Spleen (tissue), 7 donors: ENCODE measurements around the gene CMTM6.

ENCODE experiments used
- CTCF ChIP-seq, 11 experiments: fragments of 200-600 bp in 7 of 11; fragments of 450-650 bp in 4 of 11; sonication (generic) in 4 of 11; IDR thresholded peaks in 8 of 11; conservative IDR thresholded peaks in 3 of 11; 1 replicate in 7 of 11; 2 replicates in 4 of 11; pipeline versions ENCODE4 v1.4.0 to v1.8.0; 2016 to 2021; ENCODE audit warnings: antibody characterized with exemption in 11 of 11, inconsistent platforms in 4 of 11, mild to moderate bottlenecking in 1 of 11
- POLR2A ChIP-seq, 3 donors: fragments of 450-650 bp; IDR thresholded peaks; one replicate each; pipeline ENCODE4 v1.5.1; 2017; ENCODE audit warnings: antibody characterized with exemption in 3 of 3, mild to moderate bottlenecking in 1 of 3
- POLR2AphosphoS5 ChIP-seq, 3 donors: sonication (generic); formaldehyde crosslinking; IDR thresholded peaks; one replicate each; pipeline ENCODE4 v1.5.1; 2017; ENCODE audit warnings: antibody characterized with exemption in 3 of 3
- donor health status: DM: no; HTN: no; CAD: no; lungs with moderate emphysema.
- donor health status: DM: no; HTN: no; CAD: no.
- donor health status: DM: no; HTN: no; CAD: no.

DNA sequence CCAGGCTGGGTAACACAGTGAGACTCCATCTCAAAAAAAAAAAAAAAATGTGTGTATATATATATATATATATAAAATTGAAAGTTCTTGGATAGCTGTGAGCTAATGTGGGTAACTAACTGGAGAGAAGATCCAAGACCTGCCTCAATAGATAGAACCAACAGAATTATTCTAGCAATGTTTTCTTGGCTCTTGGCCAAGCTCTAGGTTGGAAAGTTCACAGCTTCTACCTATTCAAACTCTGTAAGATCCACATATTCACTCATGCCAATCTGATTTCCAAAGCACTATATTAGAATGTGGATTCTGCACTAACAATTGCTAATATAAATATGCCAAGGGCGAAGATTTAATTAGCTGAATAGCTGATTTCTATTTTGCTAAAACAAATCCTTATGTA lies 29.8 kb upstream of the CMTM6 start:
- no peak for TF ChIP-seq CTCF (IDR thresholded peaks at IDR 0.05 in 8 of 11, conservative IDR thresholded peaks at IDR 0.05 in 3 of 11)
- no peak for TF ChIP-seq POLR2A (IDR thresholded peaks at IDR 0.05)
- no peak for TF ChIP-seq POLR2AphosphoS5 (IDR thresholded peaks at IDR 0.05)
